Measurements from ENCODE around the gene SLC16A13. TPM values are rescaled to one million over a fixed set of nuclear protein-coding genes. Genes with fewer than 3 reads are reported as not detected.
"Not testable (repeated sequence)": the region's sequence is repeated elsewhere in the genome, so short reads cannot be mapped to it uniquely, and the experiment has no call there.

SLC16A13 gene
- total RNA-seq, 1 experiment from 2014 or later, result 40.6 TPM

DNA sequence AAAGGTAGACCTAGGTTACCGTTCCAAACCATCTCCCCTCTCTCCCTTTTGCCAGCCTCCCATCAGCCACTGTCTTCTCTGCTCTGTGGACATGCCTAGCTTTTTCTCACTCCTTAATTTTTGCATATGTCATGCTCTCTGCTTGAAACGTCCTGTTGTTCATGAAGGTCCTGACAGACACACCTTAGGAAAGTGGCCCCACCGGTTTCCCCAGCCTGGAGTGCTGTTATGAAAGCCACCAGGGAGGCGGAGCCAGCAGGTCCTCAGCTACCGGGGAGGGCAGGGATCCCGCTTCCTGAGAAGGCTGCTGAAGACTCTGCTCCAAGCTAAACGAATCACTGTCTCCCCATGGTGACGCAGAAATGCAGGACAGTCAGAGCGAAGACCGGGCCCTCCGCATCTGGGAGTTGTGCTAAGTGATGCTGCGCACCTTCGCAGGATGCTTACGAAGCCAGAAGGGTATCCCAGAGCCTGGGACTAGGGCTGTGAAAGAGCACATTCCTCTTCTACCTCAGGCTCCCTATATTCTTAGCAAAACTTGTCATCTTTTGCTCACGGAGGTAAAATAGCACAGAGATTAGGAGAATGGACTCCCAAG lies 10.4 kb downstream of the SLC16A13 start:
- POLR2A ChIA-PET (ENCODE audit: unreplicated experiment), result interaction anchor here (0.5 to 0.9 kb wide), 9 partner anchors 11 to 380 kb away, joined by 3 to 16 read pairs (median 5); partner anchors contain the start of gene SLC16A13
- Histone ChIP-seq H3K27me3 (ENCODE audit: insufficient read depth, low read depth) (no peaks in the 10 kb centered on the region), H3K9me2 (ENCODE audit: insufficient read depth) (no peaks in the 10 kb centered on the region), H3K4me2 (peak overlapping the region; percentile 81), H3K4me1 (replicated peaks; ENCODE audit: insufficient read depth) (peaks cover 48% of the 10 kb centered on the region), H3K9me3 (ENCODE audit: insufficient read depth, low read depth) (no peaks in the 10 kb centered on the region), H3K27ac (peak overlapping the region; percentile 97), H3F3A (ENCODE audit: insufficient read depth, low read depth) (peaks cover 35% of the 10 kb centered on the region), H3K36me3 (ENCODE audit: low read depth) (no peaks in the 10 kb centered on the region), H3K4me3 (peak overlapping the region; percentile 55), H3K79me2 (ENCODE audit: low read depth) (no peaks in the 10 kb centered on the region), H2AFZ (peak overlapping the region; percentile 78), H4K20me1 (ENCODE audit: insufficient read depth) (no peaks in the 10 kb centered on the region)
- CTCF ChIA-PET, result interaction anchor here (0.6 to 1.9 kb wide), 10 partner anchors 10 to 801 kb away, joined by 3 to 12 read pairs (median 4); partner anchors contain the start of genes ACADVL, DLG4, NEURL4 and SLC16A13
- peak; percentile 96 for DNase-seq
- BruUV-seq (replicated peaks), result no TSS peak
- TF ChIP-seq, protein P1, sequence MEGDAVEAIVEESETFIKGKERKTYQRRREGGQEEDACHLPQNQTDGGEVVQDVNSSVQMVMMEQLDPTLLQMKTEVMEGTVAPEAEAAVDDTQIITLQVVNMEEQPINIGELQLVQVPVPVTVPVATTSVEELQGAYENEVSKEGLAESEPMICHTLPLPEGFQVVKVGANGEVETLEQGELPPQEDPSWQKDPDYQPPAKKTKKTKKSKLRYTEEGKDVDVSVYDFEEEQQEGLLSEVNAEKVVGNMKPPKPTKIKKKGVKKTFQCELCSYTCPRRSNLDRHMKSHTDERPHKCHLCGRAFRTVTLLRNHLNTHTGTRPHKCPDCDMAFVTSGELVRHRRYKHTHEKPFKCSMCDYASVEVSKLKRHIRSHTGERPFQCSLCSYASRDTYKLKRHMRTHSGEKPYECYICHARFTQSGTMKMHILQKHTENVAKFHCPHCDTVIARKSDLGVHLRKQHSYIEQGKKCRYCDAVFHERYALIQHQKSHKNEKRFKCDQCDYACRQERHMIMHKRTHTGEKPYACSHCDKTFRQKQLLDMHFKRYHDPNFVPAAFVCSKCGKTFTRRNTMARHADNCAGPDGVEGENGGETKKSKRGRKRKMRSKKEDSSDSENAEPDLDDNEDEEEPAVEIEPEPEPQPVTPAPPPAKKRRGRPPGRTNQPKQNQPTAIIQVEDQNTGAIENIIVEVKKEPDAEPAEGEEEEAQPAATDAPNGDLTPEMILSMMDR (conservative IDR thresholded peaks at IDR 0.05), result peak; percentile 27; the same call in 1 of the 2 replicates
- no peak for TF ChIP-seq EZH2 (IDR thresholded peaks at IDR 0.05; ENCODE audit: low read depth)
- intact Hi-C loops (cut with micrococcal nuclease; ENCODE audit: unreplicated experiment), result loop anchor here (1.0 to 10.0 kb wide), 8 partner anchors 90 to 996 kb away; partner anchors contain the start of genes MPDU1, TP53 and WRAP53

GRCh38 chr17:7046725-7047397 lies 11.0 kb downstream of the SLC16A13 start:
- H2AFZ ChIP-seq, result peak overlapping the region; percentile 78
- not testable (repeated sequence) for H3K79me2 ChIP-seq (ENCODE audit: low read depth); H3K36me3 ChIP-seq (ENCODE audit: low read depth); H3K9me2 ChIP-seq (ENCODE audit: insufficient read depth); H4K20me1 ChIP-seq (ENCODE audit: insufficient read depth); H3K27me3 ChIP-seq (ENCODE audit: insufficient read depth, low read depth); H3K9me3 ChIP-seq (ENCODE audit: insufficient read depth, low read depth)
- peak overlapping the region; percentile 81 for H3K4me2 ChIP-seq
- CTCF ChIA-PET, result interaction anchor here (0.6 to 1.9 kb wide), 7 partner anchors 9 to 586 kb away, joined by 3 to 12 read pairs (median 6); partner anchors contain the start of genes ACADVL, DLG4, NEURL4 and SLC16A13
- intact Hi-C loops (cut with micrococcal nuclease; ENCODE audit: unreplicated experiment), result loop anchor here (1.0 to 10.0 kb wide), 8 partner anchors 89 to 995 kb away; partner anchors contain the start of genes MPDU1, TP53 and WRAP53
- H3K4me3 ChIP-seq, result peak overlapping the region; percentile 55
- POLR2A ChIA-PET (ENCODE audit: unreplicated experiment), result interaction anchor here (0.6 kb wide), 1 partner anchor 103 kb away, joined by 5 read pairs; no protein-coding TSS in a partner anchor
- peaks cover 31% of the 10 kb centered on the region for H3F3A ChIP-seq (ENCODE audit: insufficient read depth, low read depth)
- peak; percentile 41 to 49 for DNase-seq
- TSS peak; percentile 37 for BruUV-seq (replicated peaks)
- peak overlapping the region; percentile 97 for H3K27ac ChIP-seq
- H3K4me1 ChIP-seq (replicated peaks; ENCODE audit: insufficient read depth), result peaks cover 48% of the 10 kb centered on the region

DNA sequence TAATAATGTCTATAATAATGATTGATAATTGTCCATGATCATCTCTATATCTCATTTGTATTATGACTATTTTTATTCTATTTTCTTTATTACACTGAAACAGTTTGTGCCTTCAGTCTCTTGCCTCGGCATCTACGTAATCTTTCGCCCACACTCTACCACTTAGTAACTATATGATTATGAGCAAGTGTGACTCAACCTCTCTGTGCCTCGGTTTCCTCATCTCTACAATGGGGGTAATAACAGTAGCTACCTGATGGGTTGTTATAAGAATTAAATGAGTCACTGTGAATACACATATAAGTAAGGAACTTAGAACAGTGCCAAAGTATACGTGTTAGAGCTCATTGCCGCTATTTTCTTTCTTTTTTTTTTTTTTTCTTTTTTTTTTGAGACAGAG lies 11.8 kb downstream of the SLC16A13 start:
- H3K9me3 ChIP-seq (ENCODE audit: insufficient read depth, low read depth), result no peaks in the 10 kb centered on the region
- DNase-seq, result no peak
- peaks cover 48% of the 10 kb centered on the region for H3K4me1 ChIP-seq (replicated peaks; ENCODE audit: insufficient read depth)
- H3K4me3 ChIP-seq, result peak overlapping the region; percentile 55
- no peaks in the 10 kb centered on the region for H3K27me3 ChIP-seq (ENCODE audit: insufficient read depth, low read depth)
- TF ChIP-seq, protein P1 (conservative IDR thresholded peaks at IDR 0.05), result no peak
- no peak for TF ChIP-seq EZH2 (IDR thresholded peaks at IDR 0.05; ENCODE audit: low read depth)
- no peaks in the 10 kb centered on the region for H4K20me1 ChIP-seq (ENCODE audit: insufficient read depth)
- no peaks in the 10 kb centered on the region for H3K79me2 ChIP-seq (ENCODE audit: low read depth)
- peaks cover 31% of the 10 kb centered on the region for H3F3A ChIP-seq (ENCODE audit: insufficient read depth, low read depth)
- ChIA-PET CTCF (interaction anchor here (0.6 to 0.7 kb wide), 2 partner anchors 8 to 357 kb away, joined by 3 to 6 read pairs; no protein-coding TSS in a partner anchor), POLR2A (ENCODE audit: unreplicated experiment) (no interaction called here)
- no peaks in the 10 kb centered on the region for H3K36me3 ChIP-seq (ENCODE audit: low read depth)
- no peaks in the 10 kb centered on the region for H3K9me2 ChIP-seq (ENCODE audit: insufficient read depth)
- intact Hi-C loops (cut with micrococcal nuclease; ENCODE audit: unreplicated experiment), result loop anchor here (2.0 to 10.0 kb wide), 4 partner anchors 167 to 995 kb away; partner anchors contain the start of genes MPDU1, TP53 and WRAP53
- peak overlapping the region; percentile 81 for H3K4me2 ChIP-seq
- no peak overlapping the region for H3K27ac ChIP-seq
- no TSS peak for BruUV-seq (replicated peaks)
- H2AFZ ChIP-seq, result no peak overlapping the region

All from PC-9 (cell line).